OCI-LY1 (cell line): Measurements from ENCODE around the gene WDR83.
A peak's percentile ranks its signal among the peaks of the same experiment; 100 is the strongest.

Experiments used
- EZH2 ChIP-seq: fragments of 200-600 bp; sonication (generic), shearing (Covaris generic); IDR thresholded peaks from 2 replicates; pipeline ENCODE4 v1.8.0; 2017; ENCODE audit warnings: borderline replicate concordance, mixed run types, mild to moderate bottlenecking, antibody characterized with exemption, low read length, moderate library complexity, mixed read lengths
- TF ChIP-seq, protein P1 (sequence below): fragments of 200-600 bp; sonication (generic), shearing (Covaris generic); IDR thresholded peaks from 2 replicates; pipeline ENCODE4 v1.5.1; 2017; ENCODE audit warnings: mild to moderate bottlenecking, antibody characterized with exemption, low read length, moderate library complexity, mixed read lengths

DNA sequence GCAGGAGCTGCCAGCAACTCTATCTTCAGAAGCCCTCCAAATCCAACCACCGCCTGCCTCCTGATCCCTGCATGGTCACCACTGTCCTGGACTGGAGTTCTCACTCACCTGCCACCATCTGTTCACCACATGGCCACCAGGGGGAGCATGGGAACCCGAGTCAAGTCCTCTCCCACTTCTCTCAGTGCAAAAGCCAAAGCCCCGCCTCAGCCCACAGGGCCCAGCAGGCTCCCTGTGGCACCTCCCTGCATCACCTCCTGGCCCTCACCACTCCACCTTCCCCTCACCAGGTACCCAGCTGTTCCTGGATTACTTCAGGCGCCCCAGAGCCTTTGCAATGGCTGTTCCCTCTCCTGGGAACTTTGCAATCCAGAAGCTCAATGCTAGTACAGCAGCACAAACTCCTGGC, 9.8 kb downstream of the WDR83 start:
- TF ChIP-seq, protein P1, sequence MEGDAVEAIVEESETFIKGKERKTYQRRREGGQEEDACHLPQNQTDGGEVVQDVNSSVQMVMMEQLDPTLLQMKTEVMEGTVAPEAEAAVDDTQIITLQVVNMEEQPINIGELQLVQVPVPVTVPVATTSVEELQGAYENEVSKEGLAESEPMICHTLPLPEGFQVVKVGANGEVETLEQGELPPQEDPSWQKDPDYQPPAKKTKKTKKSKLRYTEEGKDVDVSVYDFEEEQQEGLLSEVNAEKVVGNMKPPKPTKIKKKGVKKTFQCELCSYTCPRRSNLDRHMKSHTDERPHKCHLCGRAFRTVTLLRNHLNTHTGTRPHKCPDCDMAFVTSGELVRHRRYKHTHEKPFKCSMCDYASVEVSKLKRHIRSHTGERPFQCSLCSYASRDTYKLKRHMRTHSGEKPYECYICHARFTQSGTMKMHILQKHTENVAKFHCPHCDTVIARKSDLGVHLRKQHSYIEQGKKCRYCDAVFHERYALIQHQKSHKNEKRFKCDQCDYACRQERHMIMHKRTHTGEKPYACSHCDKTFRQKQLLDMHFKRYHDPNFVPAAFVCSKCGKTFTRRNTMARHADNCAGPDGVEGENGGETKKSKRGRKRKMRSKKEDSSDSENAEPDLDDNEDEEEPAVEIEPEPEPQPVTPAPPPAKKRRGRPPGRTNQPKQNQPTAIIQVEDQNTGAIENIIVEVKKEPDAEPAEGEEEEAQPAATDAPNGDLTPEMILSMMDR, result peak; percentile 86
- TF ChIP-seq EZH2, result no peak
